Hepatic stellate cell (primary cell): ENCODE data around the gene DSC1.

Experiments
- DNase-seq: peaks from one replicate; pipeline ENCODE4 v3.0.0; 2011; ENCODE audit warnings: low spot score

The DSC1 gene

DNA sequence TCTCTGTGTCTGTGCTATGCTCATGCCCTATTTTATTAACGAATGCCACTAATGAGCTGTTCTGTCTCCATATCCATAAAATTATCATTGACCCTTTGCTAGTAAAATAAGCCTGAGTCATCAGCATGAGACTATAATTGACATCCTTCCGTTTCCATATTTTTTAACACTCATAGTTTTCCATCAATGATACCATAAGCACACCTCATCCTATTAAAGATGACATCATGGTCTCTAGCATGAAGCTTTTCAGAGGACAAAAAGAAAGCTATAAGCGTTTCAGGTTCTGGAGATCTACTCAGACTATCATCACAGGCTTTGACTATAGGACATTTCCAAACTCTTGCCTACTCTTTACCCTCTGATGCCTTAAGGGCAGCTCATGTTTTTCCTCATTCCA, 59.2 kb downstream of the DSC1 start:
- no peak for DNase-seq

DNA sequence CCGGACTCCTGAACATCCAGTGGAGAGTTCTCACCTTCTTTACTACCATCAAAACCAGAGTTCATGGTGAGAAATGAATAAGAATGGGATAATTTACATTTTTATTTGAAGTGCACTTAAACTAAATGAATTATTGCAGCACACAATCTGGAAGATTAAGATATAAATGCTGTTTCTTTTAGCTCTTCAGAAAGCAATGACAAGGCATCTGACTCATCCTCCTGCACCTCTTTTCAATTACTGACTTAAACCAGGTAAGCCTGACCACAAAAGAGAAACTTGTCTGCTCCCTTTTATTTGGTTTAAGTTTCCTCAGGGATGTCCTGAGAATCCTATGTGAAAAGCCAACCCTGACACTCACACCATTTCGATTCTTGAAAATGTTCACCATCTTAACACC, 59.7 kb downstream of the DSC1 start:
- no peak for DNase-seq

- no peak for DNase-seq
Measured at GRCh38 chr18:31102025-31102684, 60.5 kb downstream of the DSC1 start, which contains the start of gene DSC2. DSC2 (minus strand) TSS chr18:31102421; CDS start chr18:31101971, 450 bp downstream.

DNA sequence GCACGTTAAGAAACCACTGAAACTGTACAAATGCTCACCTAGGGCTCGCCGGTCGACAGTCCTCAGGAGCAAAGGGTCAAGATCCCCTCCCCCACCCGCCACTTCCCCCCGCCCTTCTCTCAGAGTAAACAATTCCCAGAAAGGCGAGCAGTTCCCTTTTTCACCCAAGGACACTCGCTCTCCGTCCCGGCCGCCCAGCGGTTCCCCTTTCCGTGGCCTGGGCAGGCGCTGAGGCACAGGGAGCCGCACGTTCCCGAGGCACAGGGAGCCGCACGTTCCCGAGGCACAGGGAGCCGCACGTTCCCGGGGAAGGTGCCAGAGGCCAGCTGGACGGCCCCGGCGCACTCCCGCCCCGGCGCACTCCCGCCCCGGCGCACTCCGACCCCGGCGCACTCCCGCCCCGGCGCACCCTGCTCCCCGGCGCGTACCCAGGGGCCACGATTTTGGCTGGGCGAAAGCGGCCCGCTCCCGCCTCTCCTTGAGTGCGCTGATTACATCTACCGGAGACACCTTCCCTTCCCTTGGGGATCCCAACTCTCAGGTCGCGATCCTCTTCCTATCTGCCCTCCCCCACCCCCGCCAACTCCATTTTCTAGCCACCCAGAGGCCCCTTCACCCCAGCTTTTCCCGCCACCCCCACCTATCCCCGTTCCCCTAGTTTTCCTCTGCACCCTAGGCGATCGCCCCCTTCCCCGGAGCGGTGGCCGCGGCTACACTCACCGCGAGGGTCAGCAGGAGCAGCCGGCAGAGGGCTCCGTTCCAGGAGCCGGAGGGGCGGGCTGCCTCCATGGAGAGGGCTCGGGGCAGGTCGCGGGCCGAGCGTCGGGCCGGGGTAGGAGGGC, 61.3 kb downstream of the DSC1 start:
- no peak for DNase-seq

DNA sequence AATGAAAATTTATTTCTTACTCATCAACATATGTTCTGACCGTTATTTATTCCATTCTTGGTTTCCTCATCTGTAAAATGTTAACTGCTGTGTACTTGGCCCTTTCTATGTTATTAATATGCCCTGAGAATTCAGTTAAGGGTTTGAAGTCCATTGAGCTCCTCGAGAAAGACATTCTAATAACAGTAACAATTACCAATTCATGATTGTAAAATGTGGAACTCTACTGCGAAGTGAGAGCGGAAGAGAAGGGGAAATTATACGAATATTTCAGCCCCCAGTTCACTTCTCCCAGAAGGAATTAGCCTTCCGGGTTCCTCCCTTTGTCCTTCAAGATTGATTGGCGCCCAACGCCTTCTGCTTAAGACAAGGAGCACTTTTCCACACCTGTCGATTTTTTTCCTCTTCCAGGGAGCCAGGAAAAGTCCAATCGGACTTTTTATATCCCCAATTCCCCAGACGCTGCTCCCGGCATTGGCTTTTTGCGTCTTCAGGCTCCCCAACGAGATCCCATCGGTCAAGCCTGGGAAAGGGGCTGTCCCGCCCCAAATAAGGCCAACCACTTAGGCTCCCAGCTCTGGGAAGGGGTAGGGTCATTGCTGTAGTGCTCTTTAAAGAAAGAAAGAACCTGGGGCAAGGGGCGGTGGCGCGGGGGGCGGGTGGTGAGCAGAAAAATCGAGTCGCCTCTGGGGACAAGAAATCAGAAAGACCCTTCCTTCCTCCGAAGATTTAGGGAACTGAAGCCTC, 62.0 kb downstream of the DSC1 start:
- DNase-seq, result no peak

DNA sequence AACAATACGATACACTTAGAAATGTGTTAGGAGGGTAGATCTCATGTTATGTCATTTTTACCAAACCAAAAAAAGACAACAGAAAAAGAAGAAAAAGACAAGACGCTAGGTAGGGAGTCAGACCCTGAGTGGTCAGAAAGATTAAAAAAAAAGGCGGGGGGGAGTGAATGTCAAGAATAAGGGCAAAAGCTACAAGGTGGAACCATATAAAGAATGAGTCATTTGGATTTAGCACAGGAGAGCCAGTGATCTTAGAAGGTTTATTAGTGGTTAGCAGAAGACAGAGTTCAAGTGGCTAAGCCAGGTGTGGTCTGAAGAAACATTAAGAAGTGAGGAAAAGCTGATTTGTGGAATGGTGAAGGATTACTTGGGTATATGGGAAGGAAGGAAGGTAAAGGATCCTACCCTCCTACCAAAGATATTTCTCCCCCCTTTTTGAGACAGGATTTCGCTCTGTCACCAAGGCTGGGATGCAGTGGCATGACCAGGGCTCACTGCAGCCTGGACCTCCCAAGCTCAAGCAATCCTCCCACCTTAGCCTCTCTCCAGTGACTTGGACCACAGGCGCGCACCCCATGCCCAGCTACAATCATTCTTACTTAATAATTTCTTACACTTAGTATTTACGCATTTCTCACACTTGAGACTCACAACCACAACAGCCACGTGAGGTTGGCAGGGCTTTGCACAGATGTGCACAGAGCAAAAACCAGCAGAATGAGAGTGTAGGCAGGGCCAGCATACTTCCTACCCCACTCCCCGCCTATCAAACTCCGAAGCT, 63.0 kb downstream of the DSC1 start:
- DNase-seq, result no peak

DNA sequence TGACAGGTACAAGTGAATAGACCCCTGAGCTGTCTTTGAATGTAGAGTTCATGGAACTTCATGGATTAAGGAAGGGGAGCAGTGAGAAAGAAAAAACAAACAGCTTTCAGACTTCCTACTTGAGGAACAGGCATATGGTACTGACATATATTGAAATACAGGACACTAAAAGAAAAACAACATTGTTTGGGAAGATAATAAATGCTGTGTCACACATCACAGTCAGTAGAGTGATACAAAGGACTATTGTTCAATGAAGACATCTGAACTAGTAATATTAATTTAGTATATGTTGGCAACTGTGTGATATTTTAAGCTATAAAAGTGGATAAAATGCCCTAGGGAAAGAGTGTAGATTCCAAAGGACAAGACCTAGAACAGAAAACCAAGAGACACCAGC, 63.8 kb downstream of the DSC1 start:
- no peak for DNase-seq

DNA sequence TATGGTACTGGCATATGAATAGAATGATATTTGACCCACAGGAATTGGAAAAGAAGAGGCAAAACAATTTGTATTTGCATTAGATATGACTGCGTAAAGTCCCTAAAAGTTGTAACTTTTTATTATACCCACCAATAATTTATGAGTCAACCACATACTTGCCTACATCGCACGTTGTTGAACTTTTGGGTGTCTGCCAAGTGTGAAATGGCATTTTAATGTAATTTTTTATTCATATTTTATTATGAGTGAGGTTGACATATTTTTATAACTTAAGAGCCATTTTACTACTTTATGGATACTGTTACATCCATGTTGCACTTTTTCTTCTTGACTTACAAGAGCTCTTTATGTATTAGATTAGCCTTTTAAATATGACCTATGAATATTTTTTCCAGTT, 65.0 kb downstream of the DSC1 start:
- DNase-seq, result no peak

DNA sequence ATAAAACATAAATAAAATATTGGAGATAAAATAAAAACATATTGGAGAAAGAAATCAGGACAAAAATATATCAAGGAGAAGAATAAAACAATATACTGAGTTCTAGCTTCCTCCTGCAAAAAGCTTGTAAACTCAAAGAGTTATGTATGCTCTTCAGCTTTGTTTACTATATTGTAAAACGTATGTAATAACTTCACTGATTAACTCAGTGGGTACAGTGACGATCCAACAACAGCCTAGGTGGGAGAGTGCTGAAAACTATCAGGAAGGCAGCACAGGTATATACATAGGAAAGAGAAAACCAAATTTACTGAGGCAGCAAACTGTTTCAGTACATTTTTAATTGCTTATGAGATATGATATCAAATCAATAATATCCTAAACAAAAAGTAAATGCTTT, 68.8 kb downstream of the DSC1 start:
- no peak for DNase-seq

DNA sequence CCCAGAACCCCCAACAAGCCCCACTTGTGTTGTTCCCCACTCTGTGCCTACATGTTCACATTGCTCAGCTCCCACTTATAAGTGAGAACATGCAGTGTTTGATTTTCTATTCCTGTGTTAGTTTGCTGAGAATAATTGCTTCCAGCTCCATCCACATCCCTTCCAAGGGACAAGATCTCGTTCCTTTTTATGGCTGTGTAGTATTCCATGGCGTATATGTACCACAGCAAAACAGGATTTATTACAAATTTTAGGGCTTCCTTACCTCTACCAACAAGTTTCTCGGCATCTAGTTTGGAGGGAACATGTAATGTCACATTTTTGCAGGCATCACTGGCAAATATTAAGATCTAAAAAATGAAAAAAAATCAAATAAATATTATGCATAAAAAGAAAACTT, 69.4 kb downstream of the DSC1 start:
- no peak for DNase-seq

DNA sequence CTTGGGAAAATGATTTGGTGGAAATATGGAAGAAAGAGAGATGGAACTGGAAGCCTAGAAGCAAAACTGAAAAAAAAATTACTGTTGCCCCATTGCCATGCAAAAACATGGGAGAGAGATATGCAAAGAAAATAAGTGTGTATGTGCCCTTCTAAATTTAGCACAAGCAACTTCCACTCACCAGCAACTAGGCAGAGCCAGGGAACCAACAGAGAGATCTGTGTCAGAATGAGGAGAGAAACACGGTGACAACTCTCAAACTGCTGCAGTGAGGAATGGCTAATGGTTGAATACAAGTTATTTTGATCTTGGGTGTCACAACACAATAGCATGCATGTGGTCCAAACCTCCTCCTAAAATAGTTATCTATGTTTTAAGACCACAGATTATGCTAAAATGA, 71.3 kb downstream of the DSC1 start:
- no peak for DNase-seq

GRCh38 chr18:31088532-31088931, 74.1 kb downstream of the DSC1 start:
- no peak for DNase-seq

GRCh38 chr18:31079973-31080372, 82.7 kb downstream of the DSC1 start:
- no peak for DNase-seq
